RPMI8226 (cell line): ENCODE data around the gene CHAF1B.
"Not testable (repeated sequence)": the region's sequence is repeated elsewhere in the genome, so short reads cannot be mapped to it uniquely, and the experiment has no call there.

Experiments used
- DNase-seq: peaks from one replicate; pipeline ENCODE4 v3.0.0-alpha.2; 2015

The CHAF1B gene

DNA sequence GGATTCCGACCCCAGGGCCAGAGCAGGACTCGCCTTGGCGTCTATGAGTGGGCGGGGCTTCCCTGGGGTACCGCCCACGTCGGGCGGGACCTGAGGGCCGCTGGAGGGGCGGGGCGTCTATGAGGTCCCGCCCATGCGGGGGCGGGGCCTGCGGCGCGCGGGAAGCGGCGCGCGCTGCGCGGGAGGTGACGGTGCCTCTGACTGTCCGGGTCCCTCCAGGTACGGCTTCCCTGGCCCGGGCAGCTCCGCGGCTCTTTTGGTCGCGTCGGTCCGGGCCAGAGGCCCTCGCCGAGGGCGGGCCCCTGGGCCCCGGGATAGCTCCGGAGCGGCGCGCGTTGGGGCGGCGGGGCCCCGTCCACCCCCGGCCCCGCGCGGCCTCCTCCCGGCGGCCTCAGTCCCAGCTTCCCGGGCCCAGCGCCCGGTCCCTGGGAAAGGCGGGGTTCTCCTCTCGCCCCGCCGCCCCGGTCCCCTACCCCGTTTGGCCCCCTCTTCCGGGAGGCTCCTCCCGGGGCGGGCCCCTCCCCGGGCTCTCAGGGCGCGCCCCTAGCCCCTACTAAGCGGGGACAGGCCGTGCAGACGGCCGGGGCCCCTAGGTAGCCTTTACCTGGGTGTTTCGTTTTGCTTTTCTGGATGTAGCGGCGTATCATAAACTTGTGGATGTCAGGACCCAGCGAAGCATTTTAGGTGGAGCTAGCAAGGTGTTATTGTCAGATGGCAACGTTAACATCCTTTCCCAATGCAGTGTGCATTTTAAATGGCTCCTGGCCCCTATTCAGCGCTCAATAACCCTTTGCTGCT is at the start of gene CHAF1B:
CHAF1B (plus strand) TSS at position 160 of the 798 bp plus-strand sequence. CDS start 745 bp downstream, outside the sequence.
- peak; percentile 72 for DNase-seq

DNA sequence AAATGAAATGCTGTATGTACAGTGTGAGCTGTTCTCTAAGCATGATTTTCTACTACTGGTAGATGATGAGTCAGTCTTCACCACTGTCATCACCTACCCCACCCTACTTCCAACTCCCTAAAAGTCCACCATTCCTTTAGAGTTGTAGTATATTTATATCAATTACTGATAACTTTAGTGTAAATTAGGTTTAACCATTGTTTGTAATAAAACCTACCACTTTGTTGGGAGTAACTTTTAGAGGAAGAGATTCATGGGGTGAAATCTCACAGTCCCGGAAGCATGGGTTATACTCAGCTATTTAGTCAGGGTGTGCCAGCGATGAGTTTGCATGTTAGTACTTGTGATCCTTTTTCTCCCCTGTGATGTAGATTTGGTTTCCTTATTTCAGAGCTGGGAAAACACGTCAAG is 48.1 kb upstream of the CHAF1B start:
- DNase-seq = no peak

DNA sequence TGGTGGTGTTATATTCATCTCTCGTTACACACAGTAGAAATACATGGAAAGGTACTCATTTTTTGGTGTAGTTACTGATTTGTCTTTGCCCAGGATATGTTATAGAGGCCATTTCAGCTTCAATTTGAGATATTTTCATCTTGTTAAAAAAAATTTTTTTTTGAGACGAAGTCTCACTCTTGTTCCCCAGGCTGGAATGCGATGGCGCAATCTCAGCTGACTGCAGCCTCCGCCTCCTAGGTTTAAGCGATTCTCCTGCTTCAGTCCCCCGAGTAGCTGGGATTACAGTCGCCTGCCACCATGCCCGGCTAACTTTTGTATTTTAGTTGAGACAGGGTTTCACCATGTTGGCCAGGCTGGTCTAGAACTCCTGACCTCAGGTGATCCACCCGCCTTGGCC is 46.2 kb upstream of the CHAF1B start:
- no peak for DNase-seq

DNA sequence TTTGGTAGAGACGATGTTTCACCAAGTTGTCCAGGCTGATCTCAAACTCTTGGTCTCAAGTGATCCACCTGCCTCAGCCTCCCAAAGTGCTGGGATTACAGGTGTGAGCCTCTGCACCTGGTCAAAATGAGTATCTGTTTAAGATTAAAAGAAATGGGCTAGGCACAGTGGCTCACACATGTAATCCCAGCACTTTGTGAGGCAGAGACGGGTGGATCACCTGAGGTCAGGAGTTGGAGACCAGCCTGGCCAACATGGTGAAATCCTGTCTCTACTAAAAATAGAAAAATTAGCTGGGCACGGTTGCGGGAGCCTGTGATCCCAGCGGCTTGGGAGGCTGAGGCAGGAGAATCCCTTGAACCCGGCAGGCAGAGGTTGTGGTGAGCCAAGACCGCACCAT is 42.6 kb upstream of the CHAF1B start:
- DNase-seq = not testable (repeated sequence)

DNA sequence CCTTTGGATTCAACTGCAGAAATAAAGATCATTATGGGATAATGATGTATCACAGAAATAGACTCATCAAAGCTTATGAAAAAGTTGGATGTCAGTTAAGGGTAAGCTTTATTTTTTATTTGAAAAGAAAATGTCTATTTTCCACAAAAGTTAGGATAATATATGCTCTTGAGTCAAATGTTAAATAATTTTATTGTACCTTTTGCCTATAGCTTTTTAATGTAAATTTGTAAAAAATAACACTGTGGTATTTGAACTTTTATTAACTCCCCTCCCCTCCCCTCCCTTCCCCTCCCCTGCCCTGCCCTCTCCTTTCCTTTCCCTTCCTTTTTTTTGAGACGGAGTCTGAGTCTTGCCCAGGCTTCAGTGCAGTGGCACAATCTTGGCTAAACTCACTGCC is 40.3 kb upstream of the CHAF1B start:
- no peak for DNase-seq

DNA sequence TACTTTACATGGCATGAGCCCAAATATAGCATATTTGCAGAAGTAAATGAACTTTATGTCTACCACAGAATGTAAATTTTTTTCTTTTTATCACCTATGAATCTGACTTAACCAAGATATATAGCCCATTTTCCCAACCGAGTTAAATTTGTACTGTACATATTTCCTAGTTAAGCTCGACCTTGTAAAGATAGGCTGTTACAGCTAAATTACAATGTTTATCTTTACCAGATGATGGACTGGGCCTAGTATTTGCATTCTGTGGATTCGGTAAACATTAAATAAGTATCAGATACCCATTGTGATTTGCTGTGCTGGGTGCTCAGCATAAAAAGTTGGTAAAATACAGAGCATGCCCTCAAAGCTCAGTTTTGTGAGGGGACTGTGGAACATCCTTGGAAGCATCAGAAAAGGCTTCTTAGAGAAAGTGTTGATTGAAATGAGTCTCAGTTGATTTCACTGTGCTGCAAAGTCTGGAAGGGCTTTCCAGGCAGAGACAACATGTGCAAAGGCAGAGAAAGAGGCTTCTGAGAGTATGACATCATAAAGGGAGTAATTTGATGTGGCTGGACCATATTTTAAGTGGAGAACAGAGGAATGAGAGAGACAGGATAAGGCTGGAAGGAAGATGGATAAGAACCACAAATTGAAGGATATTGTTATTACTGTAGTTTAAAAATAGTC is 37.8 kb upstream of the CHAF1B start:
- no peak for DNase-seq

DNA sequence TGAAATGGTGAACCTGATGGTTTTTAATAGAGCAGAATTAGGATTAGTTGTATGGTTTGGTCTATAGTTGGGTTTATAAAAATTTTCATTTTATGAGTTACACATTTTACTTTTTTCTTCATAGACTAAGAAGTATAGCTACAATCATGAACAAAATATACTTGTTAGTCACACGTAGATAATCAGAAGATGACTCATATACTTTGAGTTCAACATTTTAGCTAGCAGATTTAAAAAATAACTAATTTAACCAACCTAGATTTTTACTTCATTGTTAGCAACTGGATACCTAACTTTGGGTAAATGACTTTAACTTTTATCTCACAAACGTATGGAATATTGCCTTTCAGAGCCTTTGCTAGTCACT is 37.2 kb upstream of the CHAF1B start:
- DNase-seq = no peak

DNA sequence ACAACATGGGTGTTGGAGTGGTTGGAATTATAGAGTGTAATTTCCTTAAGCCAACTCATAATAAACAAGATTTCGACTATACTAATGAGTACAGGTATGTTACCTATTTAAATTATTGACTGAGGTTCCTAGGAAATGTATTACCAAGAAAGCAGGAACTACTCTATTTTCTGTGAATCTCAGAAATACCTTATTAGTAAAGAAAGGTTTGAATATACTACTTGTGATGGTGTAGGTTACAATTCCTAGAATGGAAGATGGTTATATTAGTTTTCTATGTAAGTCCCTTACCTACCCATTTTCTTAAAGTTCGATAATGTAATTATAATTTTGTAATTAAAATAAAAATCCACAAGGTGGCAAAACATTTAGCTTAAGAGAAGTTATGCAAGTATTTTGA is 35.9 kb upstream of the CHAF1B start:
- no peak for DNase-seq

DNA sequence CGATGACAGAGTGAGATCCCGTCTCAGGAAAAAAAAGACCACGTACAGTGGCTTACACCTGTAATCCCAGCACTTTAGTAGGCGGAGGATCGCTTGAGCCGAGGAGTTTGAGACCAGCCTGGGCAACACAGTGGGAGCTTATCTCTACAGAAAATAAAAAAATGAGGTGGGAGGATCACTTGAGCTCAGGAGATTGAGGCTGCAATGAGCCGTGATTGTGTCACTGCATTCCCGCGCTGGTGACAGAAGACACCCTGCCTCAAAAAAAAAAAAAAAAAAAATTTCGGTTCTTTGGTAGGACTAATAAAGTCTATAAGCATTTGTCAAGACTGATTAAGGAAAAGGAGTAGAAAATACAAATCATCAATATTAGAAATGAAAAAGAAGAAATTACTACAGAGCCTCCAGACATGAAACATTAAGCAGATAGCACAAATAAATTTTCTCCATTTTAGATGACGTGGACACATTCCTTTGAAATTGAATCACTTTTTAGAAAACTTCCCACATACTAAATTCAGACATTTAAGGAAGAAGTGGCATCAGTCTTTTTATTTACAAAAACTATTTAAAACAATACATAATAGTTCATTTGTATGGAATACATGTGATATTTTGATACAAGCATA is 34.8 kb upstream of the CHAF1B start:
- no peak for DNase-seq

DNA sequence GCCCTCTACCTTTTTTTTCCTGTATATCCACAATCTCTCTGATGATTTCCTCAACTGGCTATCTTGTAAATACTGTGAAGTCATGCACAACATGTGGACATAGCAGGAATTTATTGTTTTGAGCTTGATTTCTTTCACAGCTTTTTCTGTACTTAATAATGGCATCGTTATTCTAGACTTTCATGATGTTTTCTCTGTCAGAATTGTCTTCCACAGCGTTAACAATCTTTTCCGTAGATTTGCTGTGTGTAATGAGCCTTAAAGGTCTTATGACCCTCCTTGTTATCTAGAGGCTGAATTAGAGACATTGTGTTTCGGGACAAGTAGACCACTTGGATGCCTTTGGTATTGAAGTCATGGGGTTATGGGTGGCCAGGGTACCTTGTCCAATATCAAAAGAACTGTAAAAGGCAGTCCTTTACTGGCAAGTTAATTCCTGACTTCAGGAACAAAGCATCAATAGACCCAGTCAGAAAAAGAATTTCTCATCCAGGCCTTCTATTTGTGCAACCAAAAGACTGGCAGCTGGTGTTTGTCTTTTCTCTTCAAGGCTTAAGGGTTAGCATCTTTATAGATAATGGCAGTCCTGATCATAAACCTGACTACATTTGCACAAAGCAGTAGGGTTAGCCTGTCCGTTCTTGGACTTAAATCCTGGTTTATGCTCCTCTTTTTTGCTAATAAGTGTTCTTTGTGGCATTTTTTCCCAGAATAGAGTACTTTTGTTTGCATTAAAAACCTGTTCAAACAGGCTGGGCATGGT is 30.1 kb upstream of the CHAF1B start:
- DNase-seq = no peak

DNA sequence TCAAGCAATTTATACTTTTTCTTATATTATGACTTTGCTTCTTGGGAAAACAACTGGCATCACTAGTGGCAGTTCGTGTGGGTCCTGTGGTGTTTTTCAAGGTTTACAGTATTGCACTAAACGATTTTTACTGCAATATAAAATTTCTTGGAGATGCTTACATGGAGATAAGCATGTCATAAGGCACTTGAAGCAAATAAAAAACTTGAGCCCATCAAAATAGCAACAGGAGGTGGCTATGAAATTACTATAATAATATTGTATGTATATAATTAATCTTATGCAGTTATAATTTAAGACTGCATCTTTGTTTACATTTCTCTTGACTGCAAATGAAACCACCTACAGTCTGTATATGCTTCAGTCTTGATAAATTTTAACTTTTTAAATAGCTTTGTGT is 29.3 kb upstream of the CHAF1B start:
- DNase-seq = no peak

DNA sequence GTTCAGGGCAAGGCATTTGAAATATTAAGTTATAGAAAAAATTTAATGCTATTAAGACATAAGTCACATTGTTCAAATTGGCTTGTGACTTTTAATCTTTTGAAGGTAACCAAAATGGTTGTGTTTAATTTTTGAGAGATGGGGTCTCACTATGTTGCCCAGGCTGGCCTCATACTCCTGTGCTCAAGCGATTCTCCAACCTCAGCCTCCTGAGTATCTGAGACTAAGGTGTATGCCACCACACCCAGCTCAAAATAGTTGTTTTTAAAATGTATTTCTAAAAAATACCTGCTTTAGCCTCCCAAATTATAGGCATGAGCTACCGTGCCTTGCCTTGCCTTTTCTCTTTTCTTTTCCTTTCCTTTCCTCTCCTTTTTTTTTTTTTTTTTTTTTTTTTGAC is 26.0 kb upstream of the CHAF1B start:
- DNase-seq = no peak

DNA sequence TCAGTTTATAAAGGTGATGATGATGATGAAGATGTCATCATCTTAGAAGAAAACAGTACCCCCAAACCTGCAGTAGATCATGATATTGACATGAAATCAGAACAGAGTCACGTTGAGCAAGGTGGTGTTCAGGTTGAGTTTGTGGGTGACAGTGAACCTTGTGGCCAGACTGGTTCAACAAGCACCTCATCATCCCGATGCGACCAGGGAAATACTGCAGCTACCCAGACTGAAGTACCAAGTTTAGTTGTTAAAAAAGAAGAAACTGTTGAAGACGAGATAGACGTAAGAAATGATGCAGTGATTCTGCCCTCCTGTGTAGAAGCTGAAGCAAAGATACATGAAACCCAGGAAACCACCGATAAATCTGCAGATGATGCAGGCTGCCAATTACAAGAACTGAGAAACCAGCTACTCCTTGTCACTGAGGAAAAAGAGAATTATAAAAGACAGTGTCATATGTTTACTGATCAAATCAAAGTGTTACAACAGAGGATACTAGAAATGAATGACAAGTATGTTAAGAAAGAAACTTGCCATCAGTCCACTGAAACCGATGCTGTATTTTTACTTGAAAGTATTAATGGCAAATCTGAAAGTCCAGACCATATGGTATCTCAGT is 16.0 kb upstream of the CHAF1B start:
- no peak for DNase-seq

DNA sequence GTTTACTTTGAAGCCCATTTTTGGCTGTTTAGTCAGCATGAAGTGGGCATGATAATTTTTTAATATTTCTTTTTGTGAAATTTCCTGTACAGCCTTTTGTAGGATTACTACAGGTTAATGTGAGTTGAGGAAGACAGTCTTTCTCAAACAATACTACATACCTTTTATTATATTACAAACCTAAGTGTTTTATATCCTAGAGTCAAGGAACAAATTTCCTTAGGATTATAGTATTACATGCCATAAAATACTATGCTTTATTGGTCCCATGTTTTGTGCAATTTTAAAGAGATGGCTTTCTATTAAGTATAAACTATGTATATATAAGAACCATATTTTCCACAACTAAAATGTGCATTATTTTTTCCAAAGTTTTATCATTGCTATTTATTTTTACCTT is 9.2 kb upstream of the CHAF1B start:
- DNase-seq = no peak

DNA sequence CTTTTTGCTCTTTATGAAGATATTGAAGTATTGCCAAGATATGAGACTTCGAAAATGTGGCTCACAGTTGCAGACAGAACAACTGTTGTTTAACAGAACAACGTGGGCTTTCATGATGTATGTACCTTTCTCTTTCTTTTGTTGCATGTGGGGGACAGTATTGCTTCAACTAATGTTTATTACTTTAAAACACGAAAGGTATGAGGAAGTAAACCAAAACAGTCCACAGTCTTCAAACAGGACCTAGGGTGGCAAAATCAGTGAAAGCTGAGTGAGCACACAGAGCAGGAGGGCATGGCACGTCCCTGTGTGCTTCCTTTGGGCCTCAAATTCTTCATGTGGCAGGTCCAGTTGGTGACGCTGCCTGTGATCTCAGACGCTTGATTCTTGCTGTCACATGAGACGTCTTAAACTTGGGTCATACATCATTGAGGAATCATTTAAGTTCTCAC is 7.8 kb upstream of the CHAF1B start:
- DNase-seq = no peak

DNA sequence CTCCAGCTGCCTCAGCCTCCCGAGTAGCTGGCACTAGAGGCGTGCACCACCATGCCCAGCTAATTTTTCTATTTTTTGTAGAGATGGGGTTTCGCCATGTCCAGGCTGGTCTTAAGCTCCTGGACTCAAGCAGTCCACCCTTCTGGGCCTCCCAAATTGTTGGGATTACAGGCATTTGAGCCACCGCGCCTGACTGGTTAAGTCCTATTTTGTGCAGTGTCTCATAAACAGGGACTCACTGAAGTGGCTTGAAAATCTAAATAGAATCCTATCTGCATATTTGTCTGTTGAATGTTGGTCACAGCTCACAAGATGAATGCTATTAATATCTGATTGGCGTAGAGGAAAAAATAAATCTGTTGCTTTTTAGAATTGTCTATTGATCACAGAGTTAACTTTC is 5.9 kb upstream of the CHAF1B start:
- DNase-seq = no peak

DNA sequence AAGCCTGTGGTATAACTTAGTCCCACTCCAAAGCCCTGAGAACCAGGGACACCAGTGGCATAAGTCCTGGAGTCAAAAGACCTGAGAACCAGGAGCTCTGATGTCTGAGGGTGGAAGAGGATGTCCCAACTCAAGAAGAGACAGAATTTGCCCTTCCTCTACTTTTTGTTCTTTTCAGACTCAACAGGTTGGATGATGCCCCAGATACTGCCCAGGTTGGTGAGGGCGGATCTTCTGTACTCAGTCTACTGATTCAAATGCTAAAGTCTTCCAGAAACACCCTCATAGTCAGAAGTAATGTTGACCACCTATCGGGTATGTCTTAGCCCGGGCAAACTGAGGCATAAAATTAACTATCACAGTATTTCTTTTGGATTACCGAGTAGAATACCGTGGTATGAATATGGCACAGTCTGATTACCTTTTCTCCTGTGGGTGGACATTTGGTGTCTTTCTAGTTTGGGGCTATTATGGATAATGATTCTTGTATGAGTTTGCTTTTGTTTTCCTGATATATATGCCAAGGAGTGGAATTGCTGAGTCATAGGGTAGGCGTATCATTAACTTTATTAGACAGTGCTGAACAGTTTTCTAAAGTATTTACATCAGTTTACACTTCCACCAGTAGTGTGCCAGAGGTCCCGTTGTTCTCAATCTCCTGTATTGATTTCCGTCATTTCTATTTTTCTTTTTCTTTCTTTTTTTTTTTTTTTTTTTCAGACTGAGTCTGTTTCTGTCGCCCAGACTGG is 3.2 kb upstream of the CHAF1B start:
- no peak for DNase-seq

DNA sequence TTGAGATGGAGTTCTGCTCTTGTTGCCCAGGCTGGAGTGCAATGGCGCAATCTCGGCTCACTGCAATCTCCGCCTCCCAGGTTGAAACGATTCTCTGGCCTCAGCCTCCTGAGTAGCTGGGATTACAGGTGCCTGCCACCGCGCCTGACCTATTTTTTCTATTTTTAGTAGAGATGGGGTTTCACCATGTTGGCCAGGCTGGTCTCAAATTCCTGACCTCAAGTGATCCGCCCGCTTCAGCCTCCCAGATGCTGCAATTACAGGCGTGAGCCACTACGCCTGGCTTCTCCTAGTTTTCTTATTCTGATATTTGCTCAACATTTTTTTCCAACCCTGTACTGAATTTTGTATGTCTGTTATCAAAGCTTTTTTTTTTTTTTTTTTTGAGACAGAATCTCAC is 2.5 kb upstream of the CHAF1B start:
- DNase-seq = not testable (repeated sequence)

DNA sequence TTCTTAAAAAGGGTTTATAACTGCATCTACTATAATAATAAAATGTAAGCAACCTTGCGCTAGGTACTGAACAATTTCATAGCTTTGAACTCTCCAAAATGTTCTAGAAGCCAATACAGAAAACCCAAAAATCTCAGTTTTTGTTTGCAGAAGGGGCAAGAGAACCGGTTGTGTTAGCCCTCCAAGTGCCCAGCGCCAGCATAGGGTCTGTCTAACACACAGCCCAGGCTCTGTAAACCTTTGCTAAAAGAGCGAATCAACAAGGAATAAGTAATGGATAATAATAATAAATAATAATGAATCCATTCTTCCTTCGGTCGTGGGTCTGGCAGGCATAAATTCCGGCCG is 333 bp upstream of the CHAF1B start:
- no peak for DNase-seq

DNA sequence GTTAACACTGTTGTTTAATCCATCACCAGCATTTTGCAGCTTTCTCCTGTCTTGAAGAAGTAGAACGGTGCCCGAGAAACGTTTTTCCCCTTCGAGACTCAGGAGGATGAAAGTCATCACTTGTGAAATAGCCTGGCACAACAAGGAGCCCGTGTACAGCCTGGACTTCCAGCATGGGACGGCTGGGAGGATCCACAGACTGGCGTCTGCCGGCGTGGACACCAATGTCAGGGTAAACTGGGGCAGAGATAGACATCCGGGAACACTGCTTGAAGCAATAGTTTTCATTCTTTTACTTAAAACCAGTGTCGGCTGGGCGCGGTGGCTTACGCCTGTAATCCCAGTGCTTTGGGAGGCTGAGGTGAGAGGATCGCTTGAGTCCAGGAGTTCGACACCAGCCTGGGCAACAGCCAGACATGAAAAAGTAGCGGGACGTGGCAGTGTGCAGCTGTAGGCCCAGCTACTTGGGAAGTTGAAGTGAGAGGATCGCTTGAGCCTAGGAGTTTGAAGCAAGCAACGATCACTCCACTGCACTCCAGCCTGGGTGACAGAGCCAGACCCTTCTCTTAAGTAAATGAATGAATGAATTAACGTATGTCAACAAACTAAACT is 945 bp downstream of the CHAF1B start:
- DNase-seq = no peak

DNA sequence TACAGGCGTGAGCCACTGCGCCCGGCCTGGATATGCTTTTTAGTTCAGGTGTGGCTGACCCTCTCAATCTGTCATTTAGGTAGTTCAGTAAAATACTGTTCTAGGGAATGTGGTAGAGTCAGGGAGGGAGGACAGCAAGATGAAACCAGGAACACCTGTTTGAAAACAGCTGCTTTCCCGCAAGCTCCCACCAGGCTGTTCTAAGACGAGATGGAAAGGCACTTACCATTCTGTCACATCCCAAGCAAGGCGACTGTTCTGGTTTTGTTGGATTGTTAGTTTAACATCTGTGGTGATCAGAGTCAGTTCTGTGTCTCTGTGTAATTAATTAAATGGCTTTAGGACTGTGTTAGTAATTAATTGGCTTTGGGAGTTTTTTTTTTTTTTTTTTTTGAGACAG is 2.9 kb downstream of the CHAF1B start:
- DNase-seq = no peak

DNA sequence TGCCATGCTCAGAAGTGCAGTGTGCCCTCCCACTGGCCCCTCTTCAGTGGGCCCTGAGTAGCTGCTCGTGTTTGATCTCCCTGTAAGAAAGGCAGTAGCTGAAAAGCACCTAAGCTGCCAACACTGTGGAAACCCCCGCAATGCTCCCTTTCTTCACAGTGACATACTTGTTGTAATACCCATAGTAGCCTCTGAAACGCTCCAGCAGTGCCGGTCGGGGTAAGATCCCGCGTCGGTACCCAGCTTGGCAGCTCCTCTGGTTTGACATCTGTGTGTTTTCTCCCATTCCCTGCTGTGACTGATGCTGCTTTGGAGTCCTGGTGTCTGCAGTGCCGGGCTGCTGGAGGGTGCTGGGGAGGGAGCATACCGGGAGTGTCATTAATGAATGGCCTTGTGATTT is 3.6 kb downstream of the CHAF1B start:
- peak; percentile 49 for DNase-seq
